K562 (cell line): Measurements from ENCODE around the gene KAT6B. TPM values are rescaled to one million over a fixed set of nuclear protein-coding genes. Genes with fewer than 3 reads are reported as not detected.

Source experiments
- ATAC-seq: fragments of 200-7000 bp; cut with Tn5 transposase; 3 replicates; pipeline ENCODE4 v1.9.1; 2020; ENCODE audit warnings: moderate library complexity
- BruUV-seq: library from RNA; stranded (reverse); fragments of 400-500 nt; replicated peaks from 2 replicates; lab custom pipeline; 2021; lab: Mats Ljungman, UMichigan
- CTCF ChIA-PET: fragments of 300-600 bp; formaldehyde crosslinking; extraction: SDS; loops from one replicate; lab custom pipeline; 2021; ENCODE audit warnings: low intra/inter-chr PET ratio; lab: Yijun Ruan, JAX
- POLR2A ChIA-PET: fragments of 300-600, 350-650 bp; sonication (Branson Sonifier 250); formaldehyde crosslinking; extraction: SDS; loops from one replicate; lab custom pipeline; 2021; ENCODE audit warnings: antibody characterized with exemption, inconsistent platforms; lab: Yijun Ruan, JAX
- DNase-seq, 4 experiments: peaks; one replicate each; pipeline versions ENCODE4 v3.0.0 to v3.0.0-alpha.2; 2011 to 2018; ENCODE audit warnings: low spot score in 3 of 4, mixed read lengths in 3 of 4; ENCODE audit errors: extremely low read depth in 1 of 4
- FAIRE-seq: peaks from 2 replicates; lab custom pipeline; 2011; peaks lifted over from hg19 to GRCh38; lab: Jason Lieb, UNC
- H2AFZ ChIP-seq: 2 replicates; pipeline ENCODE4 v1.6.0; 2011; ENCODE audit warnings: low read depth, low read length, control low read depth, inconsistent platforms
- H3K27ac ChIP-seq: fragments of 200-600 bp; 3 replicates; pipeline ENCODE4 v1.8.0; 2011; ENCODE audit warnings: low read depth, mild to moderate bottlenecking, control low read depth, inconsistent platforms, low read length, moderate library complexity, mixed read lengths; ENCODE audit errors: extremely low read depth
- H3K27me3 ChIP-seq, 2 experiments: fragments of 300-600 bp in 1 of 2; 2 replicates in 1 of 2; 3 replicates in 1 of 2; pipeline versions ENCODE4 v1.6.0 to v1.8.0; 2011; ENCODE audit warnings: inconsistent platforms in 2 of 2, low read length in 2 of 2, mild to moderate bottlenecking in 1 of 2, mixed read lengths in 1 of 2, moderate library complexity in 1 of 2; ENCODE audit not compliant: control insufficient read depth in 2 of 2, insufficient read depth in 2 of 2
- H3K36me3 ChIP-seq: fragments of 300-600 bp; 3 replicates; pipeline ENCODE4 v1.8.0; 2011; ENCODE audit warnings: mild to moderate bottlenecking, low read length, inconsistent platforms; ENCODE audit not compliant: control insufficient read depth, insufficient read depth
- H3K4me1 ChIP-seq, 2 experiments: fragments of 200-600 bp in 1 of 2; replicated peaks in 1 of 2; 2 replicates in 1 of 2; 3 replicates in 1 of 2; pipeline versions ENCODE4 v1.5.1 to v1.8.0; 2011; ENCODE audit warnings: inconsistent platforms in 2 of 2, low read length in 2 of 2, mild to moderate bottlenecking in 1 of 2, mixed read lengths in 1 of 2, moderate library complexity in 1 of 2; ENCODE audit not compliant: control insufficient read depth in 2 of 2, insufficient read depth in 2 of 2
- H3K4me2 ChIP-seq: 2 replicates; pipeline ENCODE4 v1.6.1; 2011; ENCODE audit warnings: low read length, control low read depth, inconsistent platforms, mixed read lengths; ENCODE audit not compliant: insufficient read depth
- H3K4me3 ChIP-seq: fragments of 200-600 bp; sonication (generic), shearing (Covaris generic); 2 replicates; pipeline ENCODE4 v1.5.1; 2016; ENCODE audit warnings: control low read depth, inconsistent platforms
- H3K79me2 ChIP-seq: fragments of 200-600 bp; 3 replicates; pipeline ENCODE4 v1.8.0; 2011; ENCODE audit warnings: low read length, inconsistent platforms; ENCODE audit not compliant: control insufficient read depth, insufficient read depth
- H3K9ac ChIP-seq, 2 experiments: 2 replicates each; pipeline versions ENCODE4 v1.6.0 to v1.6.1; 2011; ENCODE audit warnings: low read depth in 2 of 2, low read length in 2 of 2, control low read depth in 1 of 2, inconsistent platforms in 1 of 2, mild to moderate bottlenecking in 1 of 2, mixed read lengths in 1 of 2; ENCODE audit not compliant: insufficient read depth in 1 of 2
- H3K9me1 ChIP-seq: one replicate; pipeline ENCODE4 v1.6.0; 2011; ENCODE audit warnings: inconsistent platforms, mild to moderate bottlenecking, low read length, moderate library complexity; ENCODE audit not compliant: control insufficient read depth, insufficient read depth
- H3K9me3 ChIP-seq: replicated peaks from 2 replicates; pipeline ENCODE4 v1.5.1; 2011; ENCODE audit warnings: low read depth, low read length, inconsistent platforms; ENCODE audit not compliant: control insufficient read depth, insufficient read depth
- H4K20me1 ChIP-seq: replicated peaks from 2 replicates; pipeline ENCODE4 v1.6.1; 2011; ENCODE audit warnings: low read length, inconsistent platforms, mixed read lengths; ENCODE audit not compliant: control insufficient read depth, insufficient read depth
- BCOR ChIP-seq: fragments of 450-650 bp; IDR thresholded peaks from 2 replicates; pipeline ENCODE4 v1.6.1; 2016
- MTF1 ChIP-seq: fragments of 250-450 bp; sonication (Bioruptor Pico); IDR thresholded peaks from 2 replicates; pipeline ENCODE4 v1.9.0; 2021; ENCODE audit warnings: moderate library complexity, mild to moderate bottlenecking, inconsistent platforms, borderline replicate concordance
- MYNN ChIP-seq, 2 experiments: sonication (generic); formaldehyde crosslinking in 1 of 2; IDR thresholded peaks; 2 replicates each; pipeline versions ENCODE4 v1.5.0 to v1.6.1; 2016 to 2020; ENCODE audit warnings: antibody characterized with exemption in 1 of 2, missing genetic modification reagents in 1 of 2
- PTRF ChIP-seq: fragments of 450-650 bp; IDR thresholded peaks from 2 replicates; pipeline ENCODE4 v1.6.1; 2016; ENCODE audit warnings: mild to moderate bottlenecking, missing genetic modification characterization, missing compliant biosample characterization
- ZNF12 ChIP-seq: sonication (generic); formaldehyde crosslinking; IDR thresholded peaks from 2 replicates; pipeline ENCODE4 v1.4.0; 2020; ENCODE audit warnings: mild to moderate bottlenecking, missing genetic modification reagents
- ZNF175 ChIP-seq: fragments of 200-800 bp; sonication (Bioruptor generic); IDR thresholded peaks from 2 replicates; pipeline ENCODE4 v1.6.1; 2016; ENCODE audit warnings: low read depth, mild to moderate bottlenecking, missing genetic modification characterization, missing compliant biosample characterization
- ZNF263 ChIP-seq: sonication (generic); formaldehyde crosslinking; IDR thresholded peaks from 2 replicates; pipeline ENCODE4 v1.8.0; 2022; ENCODE audit warnings: mild to moderate bottlenecking, missing genetic modification reagents, borderline replicate concordance
- whole genome bisulfite sequencing: fragments of 100-300 bp; shearing (Covaris generic); methylation state at CpG from one replicate; pipeline ENCODE4 v1.1.6; 2016; ENCODE audit warnings: low coverage, mixed read lengths; ENCODE audit not compliant: insufficient coverage; ENCODE audit errors: missing lambda C conversion rate; 5-methylcytosine and 5-hydroxymethylcytosine counted together
- in situ Hi-C: fragments of 300-500 bp; cut with MboI; formaldehyde crosslinking; loops from 4 replicates; pipeline ENCODE4 v1.15.0; 2018; ENCODE audit warnings: inconsistent platforms, mixed read lengths
- intact Hi-C: fragments of 100-400 bp; cut with micrococcal nuclease; formaldehyde crosslinking; loops from 2 replicates; pipeline ENCODE4 v1.14.2; 2022
- polyA plus RNA-seq, 8 experiments: library from polyadenylated mRNA; depleted of rRNA in 4 of 8; stranded (reverse) in 5 of 8; unstranded in 3 of 8; fragments of >200 nt; fragmentation: Nextera tagmentation in 2 of 8; fragmentation: Illumina TruSeq in 1 of 8; extraction: Ambion mirVana in 2 of 8; extraction: Trizol in 1 of 8; gene quantifications; 2 replicates each; pipeline versions ENCODE4 v1.2.1 to v1.2.3, GENCODE V29; 2011 to 2014; ENCODE audit warnings: inconsistent platforms in 1 of 8, missing spikeins in 1 of 8
- total RNA-seq, 7 experiments: library from RNA; depleted of rRNA in 6 of 7; stranded (reverse); fragments of >200 nt in 6 of 7; fragmentation: Illumina TruSeq in 2 of 7; extraction: Trizol in 2 of 7; gene quantifications; 2 replicates each; pipeline versions ENCODE4 v1.2.1 to v1.2.3, GENCODE V29; 2011 to 2021; ENCODE audit warnings: low replicate concordance in 1 of 7
- TF ChIP-seq, protein P1 (sequence below): sonication (generic); formaldehyde crosslinking; IDR thresholded peaks from 2 replicates; pipeline ENCODE4 v1.8.1; 2023; ENCODE audit warnings: mild to moderate bottlenecking, missing genetic modification reagents
- TF ChIP-seq, protein P2 (sequence below): fragments of 450-650 bp; IDR thresholded peaks from 2 replicates; pipeline ENCODE4 v1.7.1; 2018; ENCODE audit warnings: mild to moderate bottlenecking, low read depth; ENCODE audit not compliant: partially characterized antibody

Gene KAT6B
- total and polyA plus RNA-seq, 9 of the 15 experiments (the other 6 are each of a cell fraction or from before 2014, with no cell fraction given), result 1.4 to 9.2 (median 6.8) TPM

GRCh38 chr10:74855439-74855838 is 29.0 kb downstream of the KAT6B start:
- Histone ChIP-seq H3K4me1 (peaks cover 9 to 30% of the 10 kb centered on the region in 2 experiments; a peak in 4 of 5 replicates), H3K9me1 (no peaks in the 10 kb centered on the region), H4K20me1 (no peaks in the 10 kb centered on the region), H2AFZ (peak overlapping the region; percentile 46), H3K36me3 (no peaks in the 10 kb centered on the region)
- DNase-seq, result no peak
- CTCF ChIA-PET, result no interaction called here
- BruUV-seq, result no TSS peak
- TF ChIP-seq MTF1 (CRISPR knock-in tag), result no peak
- TF ChIP-seq ZNF175 (CRISPR knock-in tag), result 0 out of 2 replicates have a peak, but pooled peaks have one; percentile 41
- TF ChIP-seq, all 486 proteins: peak for 1
- ATAC-seq, result no peak
- intact Hi-C loops, result no loop called here
- in situ Hi-C loops, result no loop called here
- peak overlapping the region; percentile 72 for H3K27ac ChIP-seq
- H3K27me3 ChIP-seq, result no peaks in the 10 kb centered on the region
- H3K9me3 ChIP-seq, result no peaks in the 10 kb centered on the region
- POLR2A ChIA-PET, result interaction anchor here (0.5 to 1.7 kb wide), 7 partner anchors 10 to 112 kb away, joined by 3 to 6 read pairs (median 3); partner anchors contain the start of gene KAT6B
- H3K9ac ChIP-seq, result peak overlapping the region in 1 of 2 experiments; percentile 22; a peak in 2 of 4 replicates
- peak overlapping the region; percentile 35; the same call in 1 of the 2 replicates for H3K4me2 ChIP-seq
- no peak for FAIRE-seq
- peaks cover 23% of the 10 kb centered on the region; the same call in 2 of the 3 replicates for H3K79me2 ChIP-seq
- H3K4me3 ChIP-seq, result no peak overlapping the region

DNA sequence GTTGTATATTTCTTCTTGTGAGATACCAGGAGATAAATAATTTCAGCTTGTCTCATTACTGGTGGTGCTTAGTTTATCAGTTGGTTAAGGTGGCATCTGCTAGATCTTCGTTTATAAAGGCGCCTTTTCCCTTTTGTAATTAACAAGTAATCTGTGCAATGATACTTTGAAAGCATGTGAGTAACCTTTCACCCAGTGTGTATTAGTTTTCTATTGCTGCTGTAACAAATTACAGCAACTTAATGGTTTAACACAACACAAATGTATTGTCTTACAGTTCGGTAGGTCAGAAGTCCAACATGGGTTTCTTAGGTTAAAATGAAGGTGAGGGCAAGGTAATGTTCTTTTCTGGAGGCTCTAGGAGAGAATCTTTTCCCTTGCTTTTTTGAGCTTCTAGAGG is 30.5 kb downstream of the KAT6B start:
- intact Hi-C loops, result no loop called here

More for the DNA sequence above, 30.5 kb downstream of the KAT6B start:
- Histone ChIP-seq H3K4me2 (no peak overlapping the region), H3K27me3 (no peaks in the 10 kb centered on the region), H3K9ac (no peak overlapping the region), H3K9me1 (no peaks in the 10 kb centered on the region), H4K20me1 (no peaks in the 10 kb centered on the region), H3K27ac (no peak overlapping the region), H3K36me3 (no peaks in the 10 kb centered on the region), H2AFZ (no peak overlapping the region), H3K4me1 (peaks cover 9 to 28% of the 10 kb centered on the region in 2 experiments; a peak in 4 of 5 replicates), H3K4me3 (no peak overlapping the region), H3K9me3 (no peaks in the 10 kb centered on the region), H3K79me2 (peaks cover 21% of the 10 kb centered on the region; the same call in 2 of the 3 replicates)
- DNase-seq (no peak), ATAC-seq (no peak), FAIRE-seq (no peak)
- POLR2A ChIA-PET, result no interaction called here
- 61% methylated on average over 3 of the region's 3 CpGs for WGBS
- no TSS peak for BruUV-seq
- CTCF ChIA-PET, result no interaction called here
- peak; percentile 46; the same call in 1 of the 2 replicates for TF ChIP-seq ZNF12 (CRISPR knock-in tag)
- TF ChIP-seq MYNN (IDR thresholded peaks at IDR 0.05), result no peak
- no peak for TF ChIP-seq MYNN (CRISPR knock-in tag; IDR thresholded peaks at IDR 0.05)
- TF ChIP-seq BCOR, result no peak
- TF ChIP-seq, protein P1, sequence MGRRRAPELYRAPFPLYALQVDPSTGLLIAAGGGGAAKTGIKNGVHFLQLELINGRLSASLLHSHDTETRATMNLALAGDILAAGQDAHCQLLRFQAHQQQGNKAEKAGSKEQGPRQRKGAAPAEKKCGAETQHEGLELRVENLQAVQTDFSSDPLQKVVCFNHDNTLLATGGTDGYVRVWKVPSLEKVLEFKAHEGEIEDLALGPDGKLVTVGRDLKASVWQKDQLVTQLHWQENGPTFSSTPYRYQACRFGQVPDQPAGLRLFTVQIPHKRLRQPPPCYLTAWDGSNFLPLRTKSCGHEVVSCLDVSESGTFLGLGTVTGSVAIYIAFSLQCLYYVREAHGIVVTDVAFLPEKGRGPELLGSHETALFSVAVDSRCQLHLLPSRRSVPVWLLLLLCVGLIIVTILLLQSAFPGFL (CRISPR knock-in tag), result no peak
- no peak for TF ChIP-seq PTRF (tag)
- TF ChIP-seq, protein P2, sequence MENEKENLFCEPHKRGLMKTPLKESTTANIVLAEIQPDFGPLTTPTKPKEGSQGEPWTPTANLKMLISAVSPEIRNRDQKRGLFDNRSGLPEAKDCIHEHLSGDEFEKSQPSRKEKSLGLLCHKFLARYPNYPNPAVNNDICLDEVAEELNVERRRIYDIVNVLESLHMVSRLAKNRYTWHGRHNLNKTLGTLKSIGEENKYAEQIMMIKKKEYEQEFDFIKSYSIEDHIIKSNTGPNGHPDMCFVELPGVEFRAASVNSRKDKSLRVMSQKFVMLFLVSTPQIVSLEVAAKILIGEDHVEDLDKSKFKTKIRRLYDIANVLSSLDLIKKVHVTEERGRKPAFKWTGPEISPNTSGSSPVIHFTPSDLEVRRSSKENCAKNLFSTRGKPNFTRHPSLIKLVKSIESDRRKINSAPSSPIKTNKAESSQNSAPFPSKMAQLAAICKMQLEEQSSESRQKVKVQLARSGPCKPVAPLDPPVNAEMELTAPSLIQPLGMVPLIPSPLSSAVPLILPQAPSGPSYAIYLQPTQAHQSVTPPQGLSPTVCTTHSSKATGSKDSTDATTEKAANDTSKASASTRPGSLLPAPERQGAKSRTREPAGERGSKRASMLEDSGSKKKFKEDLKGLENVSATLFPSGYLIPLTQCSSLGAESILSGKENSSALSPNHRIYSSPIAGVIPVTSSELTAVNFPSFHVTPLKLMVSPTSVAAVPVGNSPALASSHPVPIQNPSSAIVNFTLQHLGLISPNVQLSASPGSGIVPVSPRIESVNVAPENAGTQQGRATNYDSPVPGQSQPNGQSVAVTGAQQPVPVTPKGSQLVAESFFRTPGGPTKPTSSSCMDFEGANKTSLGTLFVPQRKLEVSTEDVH, result no peak
- TF ChIP-seq ZNF263 (CRISPR knock-in tag), result no peak
- in situ Hi-C loops, result no loop called here
